ENCODE results near the gene ZGRF1.
"Not testable (repeated sequence)": the region's sequence is repeated elsewhere in the genome, so short reads cannot be mapped to it uniquely, and the experiment has no call there.

ZGRF1 gene

GRCh38 chr4:112637552-112637866 lies 800 bp upstream of the ZGRF1 start:
- DNase-seq (ENCODE audit: low read depth), result no peak

- DNase-seq (ENCODE audit: low read depth), result no peak
These were observed 3.1 kb downstream of the ZGRF1 start for GRCh38 chr4:112633477-112634235.

- no peak for DNase-seq (ENCODE audit: low read depth)
These were observed 10.5 kb downstream of the ZGRF1 start for GRCh38 chr4:112626228-112626627.

- no peak for DNase-seq (ENCODE audit: low read depth)
These were observed 19.7 kb downstream of the ZGRF1 start for GRCh38 chr4:112616984-112617383.

- DNase-seq (ENCODE audit: low read depth), result not testable (repeated sequence)
These were observed 23.9 kb downstream of the ZGRF1 start for GRCh38 chr4:112612814-112613213.

GRCh38 chr4:112604589-112604988 lies 32.1 kb downstream of the ZGRF1 start:
- DNase-seq (ENCODE audit: low read depth), result peak; percentile 3

GRCh38 chr4:112594993-112595392 lies 41.7 kb downstream of the ZGRF1 start:
- DNase-seq (ENCODE audit: low read depth), result no peak

- DNase-seq (ENCODE audit: low read depth), result no peak
These were observed 43.1 kb downstream of the ZGRF1 start for GRCh38 chr4:112593438-112594133.

- DNase-seq (ENCODE audit: low read depth), result no peak
These were observed 44.0 kb downstream of the ZGRF1 start for GRCh38 chr4:112592717-112593116.

- no peak for DNase-seq (ENCODE audit: low read depth)
These were observed 45.1 kb downstream of the ZGRF1 start for GRCh38 chr4:112591593-112591992.

- no peak for DNase-seq (ENCODE audit: low read depth)
These were observed 47.5 kb downstream of the ZGRF1 start for GRCh38 chr4:112589206-112589605.

- no peak for DNase-seq (ENCODE audit: low read depth)
These were observed 50.6 kb downstream of the ZGRF1 start for GRCh38 chr4:112585977-112586736.

- DNase-seq (ENCODE audit: low read depth), result no peak
These were observed 69.2 kb downstream of the ZGRF1 start for GRCh38 chr4:112567536-112567935.

GRCh38 chr4:112564706-112565270 lies 71.9 kb downstream of the ZGRF1 start:
- DNase-seq (ENCODE audit: low read depth), result no peak

- DNase-seq (ENCODE audit: low read depth), result no peak
These were observed 73.1 kb downstream of the ZGRF1 start for GRCh38 chr4:112563431-112564200.

- DNase-seq (ENCODE audit: low read depth), result no peak
These were observed 74.3 kb downstream of the ZGRF1 start for GRCh38 chr4:112562254-112562879.

- DNase-seq (ENCODE audit: low read depth), result no peak
These were observed 76.6 kb downstream of the ZGRF1 start for GRCh38 chr4:112560084-112560483.

- no peak for DNase-seq (ENCODE audit: low read depth)
These were observed 77.7 kb downstream of the ZGRF1 start for GRCh38 chr4:112559053-112559452.

- no peak for DNase-seq (ENCODE audit: low read depth)
These were observed 78.9 kb downstream of the ZGRF1 start for GRCh38 chr4:112557676-112558411.

- DNase-seq (ENCODE audit: low read depth), result not testable (repeated sequence)
These were observed 82.4 kb downstream of the ZGRF1 start for GRCh38 chr4:112554271-112554670.

GRCh38 chr4:112552668-112553067 lies 84.0 kb downstream of the ZGRF1 start:
- no peak for DNase-seq (ENCODE audit: low read depth)
